Measurements from ENCODE around the gene GNGT2. TPM values are rescaled to one million over a fixed set of nuclear protein-coding genes. Genes with fewer than 3 reads are reported as not detected.

GNGT2 gene
- total RNA-seq (2022; extraction: Qiagen RNA extraction), result 0.42 to 1.00 TPM (median 0.94 TPM) in 5 replicates

GRCh38 chr17:49210158-49211029 is at the start of gene GNGT2, which contains the start of gene ABI3:
Gene GNGT2 (minus strand): TSS chr17:49210574. CDS start chr17:49207422, 3,152 bp downstream.
Gene ABI3 (plus strand): TSS chr17:49210707. CDS start chr17:49210725, 18 bp downstream.

GRCh38 chr17:49230636-49231562 is 20.5 kb upstream of the GNGT2 start, which contains the start of gene PHOSPHO1:
Gene PHOSPHO1 (minus strand): TSS chr17:49230787. CDS start chr17:49226691, 4,096 bp downstream.

Other genes starting within 250 kb of the GNGT2 start
- gene GIP, start 242.0 kb downstream of the GNGT2 start, total RNA-seq (2022; extraction: Qiagen RNA extraction), result 3.1 to 5.3 TPM (median 4.5 TPM) in 5 replicates
- gene IGF2BP1, start 213.2 kb downstream of the GNGT2 start, total RNA-seq (2022; extraction: Qiagen RNA extraction), result 52.8 to 81.7 TPM (median 76.0 TPM) in 5 replicates
- 0.27 to 0.62 TPM (median 0.38 TPM) in 5 replicates for gene B4GALNT2, start 77.8 kb downstream of the GNGT2 start, total RNA-seq (2022; extraction: Qiagen RNA extraction)
- gene ABI3, start 133 bp upstream of the GNGT2 start, total RNA-seq (2022; extraction: Qiagen RNA extraction), result not detected in 5 replicates
- gene PHOSPHO1, start 20.2 kb upstream of the GNGT2 start, total RNA-seq (2022; extraction: Qiagen RNA extraction), result 0.33 to 0.77 TPM (median 0.73 TPM) in 5 replicates
- 7.3 to 10.6 TPM (median 8.9 TPM) in 5 replicates for gene ZNF652, start 151.7 kb upstream of the GNGT2 start, total RNA-seq (2022; extraction: Qiagen RNA extraction)
- gene PHB1, start 204.3 kb upstream of the GNGT2 start, total RNA-seq (2022; extraction: Qiagen RNA extraction), result 340 to 469 TPM (median 456 TPM) in 5 replicates

All from A549 treated with AZD2906 at 1 μM for 4 hours (cell line).